Activated T-cell treated with anti-CD3 and anti-CD28 coated beads, Interleukin-2, amount 50 U/mL, for 4 hours (primary cell): ENCODE data around the gene CCDC157. TPM values are rescaled to one million over a fixed set of nuclear protein-coding genes. Genes with fewer than 3 reads are reported as not detected.
A peak's percentile ranks its signal among the peaks of the same experiment; 100 is the strongest.

Source experiments
- ATAC-seq, 2 donors: fragments of 200-7000 bp; cut with Tn5 transposase; one replicate each; pipeline ENCODE4 v1.10.0; 2021
- DNase-seq: peaks from one replicate; pipeline ENCODE4 v3.0.0-alpha.2; 2020
- H3K27me3 Mint-ChIP-seq: one replicate; pipeline ENCODE4 v1.8.0; 2021; ENCODE audit warnings: low read depth, mixed read lengths
- H3K36me3 Mint-ChIP-seq: one replicate; pipeline ENCODE4 v1.8.0; 2022; ENCODE audit warnings: mixed read lengths; ENCODE audit not compliant: insufficient read depth
- H3K4me1 Mint-ChIP-seq: one replicate; pipeline ENCODE4 v1.8.0; 2021; ENCODE audit warnings: low read depth, mixed read lengths
- H3K4me3 Mint-ChIP-seq: one replicate; pipeline ENCODE4 v1.8.0; 2021; ENCODE audit warnings: mild to moderate bottlenecking, moderate library complexity, mixed read lengths
- H3K9me3 Mint-ChIP-seq: one replicate; pipeline ENCODE4 v1.8.0; 2021; ENCODE audit warnings: mixed read lengths
- total RNA-seq, 3 donors: library from RNA; stranded (reverse); gene quantifications; one replicate each; pipeline ENCODE4 v1.2.1, GENCODE V29; 2021

The CCDC157 gene
- total RNA-seq, 3 donors from 2014 or later: 2.3 to 3.0 (median 2.6) TPM

DNA sequence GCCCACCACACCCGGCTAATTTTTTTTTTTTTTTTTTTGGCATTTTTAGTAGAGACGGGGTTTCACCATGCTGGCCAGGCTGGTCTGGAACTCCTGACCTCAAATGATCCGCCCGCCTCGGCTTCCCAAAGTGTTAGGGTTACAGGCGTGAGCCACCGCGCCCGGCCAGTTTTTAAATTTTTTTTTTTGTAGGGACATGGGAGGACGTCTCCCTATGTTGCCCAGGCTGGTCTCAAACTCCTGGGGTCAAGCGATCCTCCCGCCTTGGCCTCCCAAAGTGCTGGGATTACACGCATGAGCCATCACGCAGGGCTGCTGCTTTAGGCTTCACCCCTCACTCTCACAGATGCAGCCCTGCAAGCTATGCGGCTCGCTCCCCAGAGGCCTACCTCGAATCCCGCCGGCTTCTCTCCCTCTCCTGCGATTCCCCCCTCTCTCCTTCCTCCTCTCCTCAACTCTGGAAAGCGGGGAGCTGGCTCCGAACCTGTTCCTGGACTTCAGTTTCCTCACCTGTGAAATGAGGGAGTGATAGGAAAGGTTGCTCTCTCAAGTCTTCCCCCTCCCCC is 926 bp downstream of the CCDC157 start:
- Mint-ChIP-seq H3K9me3 (no peaks in the 10 kb centered on the region), H3K36me3 (peaks cover 12% of the 10 kb centered on the region), H3K4me1 (peaks cover 37% of the 10 kb centered on the region), H3K4me3 (peak overlapping the region; percentile 96), H3K27me3 (no peaks in the 10 kb centered on the region)
- no peak for DNase-seq
- no peak for ATAC-seq

GRCh38 chr22:30358541-30358940 is 1.7 kb downstream of the CCDC157 start:
- H3K9me3 Mint-ChIP-seq: no peaks in the 10 kb centered on the region
- DNase-seq (no peak), ATAC-seq (no peak)
- H3K4me3 Mint-ChIP-seq: no peak overlapping the region
- H3K4me1 Mint-ChIP-seq: peaks cover 32% of the 10 kb centered on the region
- peaks cover 12% of the 10 kb centered on the region for H3K36me3 Mint-ChIP-seq
- no peaks in the 10 kb centered on the region for H3K27me3 Mint-ChIP-seq

- H3K9me3 Mint-ChIP-seq: no peaks in the 10 kb centered on the region
- no peak overlapping the region for H3K4me3 Mint-ChIP-seq
- peaks cover 6% of the 10 kb centered on the region for H3K4me1 Mint-ChIP-seq
- ATAC-seq (no peak), DNase-seq (no peak)
- no peaks in the 10 kb centered on the region for H3K27me3 Mint-ChIP-seq
- H3K36me3 Mint-ChIP-seq: peaks cover 7% of the 10 kb centered on the region
Measured at GRCh38 chr22:30361916-30362650, 5.3 kb downstream of the CCDC157 start.

- ATAC-seq: no peak
- Mint-ChIP-seq H3K4me3 (no peak overlapping the region), H3K9me3 (no peaks in the 10 kb centered on the region), H3K27me3 (no peaks in the 10 kb centered on the region), H3K36me3 (peaks cover 7% of the 10 kb centered on the region), H3K4me1 (peaks cover 2% of the 10 kb centered on the region)
- no peak for DNase-seq
Measured at GRCh38 chr22:30362651-30363281, 6.0 kb downstream of the CCDC157 start.

DNA sequence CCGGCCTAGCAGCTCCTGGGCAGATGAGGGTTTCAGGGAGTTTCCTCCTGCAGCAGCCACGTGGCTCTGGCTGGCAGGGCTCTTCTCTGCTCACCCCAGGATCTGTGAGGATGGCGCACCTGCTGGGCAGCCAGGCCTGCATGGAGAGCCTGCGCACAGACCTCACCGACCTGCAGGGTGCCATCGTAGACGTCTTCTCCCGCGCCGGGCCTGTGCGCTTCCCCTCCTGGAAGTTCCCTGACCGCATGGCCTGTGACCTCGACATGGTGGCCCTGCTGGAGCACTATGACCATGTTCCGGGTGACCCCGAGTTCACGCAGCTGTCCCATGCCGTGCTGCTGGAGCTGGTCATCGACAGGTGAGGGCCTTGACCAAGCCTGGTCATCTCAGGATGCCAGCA is 9.1 kb downstream of the CCDC157 start:
- ATAC-seq: no peak

DNA sequence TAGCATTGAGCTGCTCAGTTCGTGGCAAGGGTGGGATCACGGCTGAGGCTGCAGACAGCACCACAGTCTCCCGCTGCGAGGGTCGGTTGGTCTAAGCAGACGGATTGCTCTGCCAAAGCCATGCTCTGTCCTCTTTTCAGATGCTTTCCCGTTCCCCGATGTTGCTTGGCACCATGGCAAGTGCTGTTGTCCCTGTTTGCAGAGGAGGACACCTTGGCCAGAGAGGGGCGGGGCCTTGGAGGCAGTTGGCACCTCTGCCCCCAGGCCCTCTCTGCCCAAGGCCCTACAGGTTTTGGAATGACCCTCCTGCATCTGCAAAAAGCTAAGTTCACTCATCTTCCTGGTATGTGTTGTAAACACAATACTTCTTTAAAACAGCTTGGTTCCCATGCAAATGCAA is 11.6 kb downstream of the CCDC157 start:
- Mint-ChIP-seq H3K4me3 (no peak overlapping the region), H3K4me1 (no peaks in the 10 kb centered on the region), H3K27me3 (no peaks in the 10 kb centered on the region), H3K36me3 (peaks cover 7% of the 10 kb centered on the region), H3K9me3 (no peaks in the 10 kb centered on the region)
- DNase-seq (no peak), ATAC-seq (no peak)

More for the DNA sequence above, 9.1 kb downstream of the CCDC157 start:
- H3K27me3 Mint-ChIP-seq: no peaks in the 10 kb centered on the region
- H3K4me1 Mint-ChIP-seq: no peaks in the 10 kb centered on the region
- no peaks in the 10 kb centered on the region for H3K9me3 Mint-ChIP-seq
- no peak overlapping the region for H3K4me3 Mint-ChIP-seq
- H3K36me3 Mint-ChIP-seq: peaks cover 7% of the 10 kb centered on the region
- no peak for DNase-seq

DNA sequence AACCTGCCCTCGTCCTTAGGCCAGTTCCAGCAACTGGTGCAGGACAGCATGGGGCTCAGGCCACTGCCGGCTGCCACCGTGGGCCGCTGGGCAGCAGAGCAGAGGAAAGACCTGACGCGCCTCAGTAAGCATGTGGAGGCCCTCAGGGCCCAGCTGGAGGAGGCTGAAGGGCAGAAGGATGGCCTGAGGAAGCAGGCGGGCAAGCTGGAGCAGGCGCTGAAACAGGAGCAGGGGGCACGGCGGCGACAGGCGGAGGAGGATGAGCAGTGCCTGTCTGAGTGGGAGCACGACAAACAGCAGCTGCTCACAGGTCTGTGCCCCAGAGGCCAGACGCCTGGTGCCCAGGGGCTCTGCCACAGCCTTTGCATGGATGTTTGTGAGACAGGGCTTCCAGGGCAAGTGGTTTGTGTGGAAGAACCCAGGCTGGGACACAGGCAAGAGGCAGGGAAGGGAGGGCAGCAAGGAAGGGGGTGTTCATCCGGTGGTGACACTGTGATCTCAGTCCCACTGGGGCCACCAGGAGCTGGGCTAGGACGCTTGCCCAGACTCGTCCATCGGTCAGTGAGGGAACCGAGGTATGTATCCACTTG is 13.9 kb downstream of the CCDC157 start:
- DNase-seq: no peak
- H3K4me1 Mint-ChIP-seq: no peaks in the 10 kb centered on the region
- no peak overlapping the region for H3K4me3 Mint-ChIP-seq
- H3K9me3 Mint-ChIP-seq: no peaks in the 10 kb centered on the region
- no peaks in the 10 kb centered on the region for H3K27me3 Mint-ChIP-seq
- no peak for ATAC-seq
- peaks cover 3% of the 10 kb centered on the region for H3K36me3 Mint-ChIP-seq

DNA sequence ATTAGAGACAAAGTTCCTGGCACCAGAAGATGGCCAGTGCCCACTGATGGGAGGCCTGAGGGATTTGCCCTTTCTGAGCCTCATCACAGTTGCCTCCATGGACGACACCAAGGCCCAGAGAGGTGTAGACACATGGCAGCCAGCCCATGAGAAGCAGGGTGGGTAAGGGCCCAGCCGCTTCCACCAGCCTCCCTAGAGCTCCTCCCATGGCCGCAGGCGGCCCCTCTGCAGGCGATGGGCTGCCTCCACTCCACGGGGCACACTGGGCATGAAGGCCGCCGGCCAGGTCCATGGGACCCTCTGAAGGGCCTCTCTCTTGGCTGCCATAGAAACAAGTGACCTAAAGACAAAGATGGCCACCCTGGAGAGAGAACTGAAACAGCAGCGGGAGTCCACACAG is 14.5 kb downstream of the CCDC157 start:
- Mint-ChIP-seq H3K27me3 (no peaks in the 10 kb centered on the region), H3K36me3 (peaks cover 3% of the 10 kb centered on the region), H3K4me3 (no peak overlapping the region), H3K9me3 (no peaks in the 10 kb centered on the region), H3K4me1 (no peaks in the 10 kb centered on the region)
- no peak for ATAC-seq
- DNase-seq: no peak

GRCh38 chr22:30371981-30372380 is 15.2 kb downstream of the CCDC157 start:
- no peaks in the 10 kb centered on the region for H3K9me3 Mint-ChIP-seq
- H3K27me3 Mint-ChIP-seq: no peaks in the 10 kb centered on the region
- no peaks in the 10 kb centered on the region for H3K36me3 Mint-ChIP-seq
- DNase-seq (no peak), ATAC-seq (no peak)
- no peaks in the 10 kb centered on the region for H3K4me1 Mint-ChIP-seq
- H3K4me3 Mint-ChIP-seq: no peak overlapping the region

- Mint-ChIP-seq H3K9me3 (no peaks in the 10 kb centered on the region), H3K4me1 (no peaks in the 10 kb centered on the region), H3K4me3 (no peak overlapping the region), H3K36me3 (no peaks in the 10 kb centered on the region), H3K27me3 (no peaks in the 10 kb centered on the region)
- DNase-seq (no peak), ATAC-seq (no peak)
Measured at GRCh38 chr22:30372915-30373314, 16.1 kb downstream of the CCDC157 start.

- H3K27me3 Mint-ChIP-seq: no peaks in the 10 kb centered on the region
- no peaks in the 10 kb centered on the region for H3K36me3 Mint-ChIP-seq
- ATAC-seq (no peak), DNase-seq (no peak)
- no peak overlapping the region for H3K4me3 Mint-ChIP-seq
- H3K4me1 Mint-ChIP-seq: no peaks in the 10 kb centered on the region
- H3K9me3 Mint-ChIP-seq: no peaks in the 10 kb centered on the region
Measured at GRCh38 chr22:30373331-30374325, 16.8 kb downstream of the CCDC157 start.

- ATAC-seq: no peak
- no peaks in the 10 kb centered on the region for H3K27me3 Mint-ChIP-seq
- H3K9me3 Mint-ChIP-seq: no peaks in the 10 kb centered on the region
Measured at GRCh38 chr22:30375312-30375849, 18.6 kb downstream of the CCDC157 start.

DNA sequence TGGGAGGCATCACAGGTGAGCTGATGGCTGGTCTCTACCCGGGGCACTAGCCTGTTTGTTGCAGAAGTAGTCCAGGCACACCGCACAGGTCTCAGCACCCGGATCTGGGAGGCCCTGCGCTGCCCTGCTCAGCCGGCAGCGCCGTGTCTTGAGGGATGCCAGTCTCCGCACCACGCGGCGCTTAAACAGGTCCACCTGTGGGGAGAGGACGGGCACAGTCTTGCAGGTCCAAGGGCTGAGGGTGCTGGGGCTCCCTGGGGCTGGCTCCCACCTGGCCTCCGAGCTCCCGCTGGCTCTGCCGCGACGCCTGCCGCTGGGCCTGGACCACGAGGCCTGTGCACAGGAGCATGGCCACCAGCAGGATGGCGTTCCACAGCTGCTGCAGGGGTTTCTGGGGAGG is 23.2 kb downstream of the CCDC157 start:
- H3K36me3 Mint-ChIP-seq: no peaks in the 10 kb centered on the region

More at GRCh38 chr22:30375312-30375849, 18.6 kb downstream of the CCDC157 start:
- Mint-ChIP-seq H3K4me3 (no peak overlapping the region), H3K36me3 (no peaks in the 10 kb centered on the region), H3K4me1 (no peaks in the 10 kb centered on the region)
- no peak for DNase-seq

More for the DNA sequence above, 23.2 kb downstream of the CCDC157 start:
- DNase-seq: no peak
- ATAC-seq: no peak
- H3K27me3 Mint-ChIP-seq: no peaks in the 10 kb centered on the region
- H3K4me1 Mint-ChIP-seq: no peaks in the 10 kb centered on the region
- no peak overlapping the region for H3K4me3 Mint-ChIP-seq
- no peaks in the 10 kb centered on the region for H3K9me3 Mint-ChIP-seq
